GM12872 (cell line): ENCODE measurements around the gene PDGFRB.

ENCODE experiments used
- CTCF ChIP-seq: IDR thresholded peaks from 3 replicates; pipeline ENCODE4 v1.5.1; 2011; ENCODE audit warnings: low read depth, mild to moderate bottlenecking, low read length, moderate library complexity; ENCODE audit not compliant: insufficient read depth

PDGFRB gene

GRCh38 chr5:150142185-150142958 lies 13.3 kb downstream of the PDGFRB start:
- no peak for TF ChIP-seq CTCF

DNA sequence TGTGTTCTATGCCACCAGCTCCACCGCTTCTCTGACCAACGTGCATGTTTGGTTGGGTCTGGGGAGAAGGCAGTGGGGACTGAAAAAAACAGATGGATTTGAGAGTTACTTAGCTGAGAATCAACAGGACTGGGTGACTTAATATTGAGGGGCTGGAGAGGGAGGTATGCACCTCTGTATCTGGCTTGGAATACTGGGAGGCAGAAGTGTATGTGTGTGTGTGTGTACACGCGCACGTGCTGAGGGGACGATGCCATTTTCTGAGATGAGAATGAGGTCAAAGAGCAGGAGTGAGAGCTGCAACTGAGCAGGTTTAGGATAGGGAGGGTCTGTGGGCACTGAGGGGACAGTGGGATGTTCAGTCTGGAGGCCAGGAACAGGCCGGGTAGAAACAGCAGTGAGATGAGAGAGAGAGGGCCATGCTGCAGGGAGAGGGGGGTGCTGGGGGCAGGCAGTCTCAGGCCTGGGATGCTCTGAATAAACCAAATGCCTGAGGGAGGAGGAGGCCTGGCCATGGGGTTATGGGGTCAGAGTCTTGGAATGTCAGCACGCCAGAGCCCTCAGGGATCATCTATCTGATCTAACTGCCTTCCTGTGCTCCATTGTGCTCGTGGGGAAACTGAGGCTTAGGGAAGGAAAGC lies 14.0 kb downstream of the PDGFRB start:
- no peak for TF ChIP-seq CTCF

- no peak for TF ChIP-seq CTCF
These were observed 14.8 kb downstream of the PDGFRB start for GRCh38 chr5:150140830-150141229.

- no peak for TF ChIP-seq CTCF
These were observed 16.3 kb downstream of the PDGFRB start for GRCh38 chr5:150139334-150139733.

DNA sequence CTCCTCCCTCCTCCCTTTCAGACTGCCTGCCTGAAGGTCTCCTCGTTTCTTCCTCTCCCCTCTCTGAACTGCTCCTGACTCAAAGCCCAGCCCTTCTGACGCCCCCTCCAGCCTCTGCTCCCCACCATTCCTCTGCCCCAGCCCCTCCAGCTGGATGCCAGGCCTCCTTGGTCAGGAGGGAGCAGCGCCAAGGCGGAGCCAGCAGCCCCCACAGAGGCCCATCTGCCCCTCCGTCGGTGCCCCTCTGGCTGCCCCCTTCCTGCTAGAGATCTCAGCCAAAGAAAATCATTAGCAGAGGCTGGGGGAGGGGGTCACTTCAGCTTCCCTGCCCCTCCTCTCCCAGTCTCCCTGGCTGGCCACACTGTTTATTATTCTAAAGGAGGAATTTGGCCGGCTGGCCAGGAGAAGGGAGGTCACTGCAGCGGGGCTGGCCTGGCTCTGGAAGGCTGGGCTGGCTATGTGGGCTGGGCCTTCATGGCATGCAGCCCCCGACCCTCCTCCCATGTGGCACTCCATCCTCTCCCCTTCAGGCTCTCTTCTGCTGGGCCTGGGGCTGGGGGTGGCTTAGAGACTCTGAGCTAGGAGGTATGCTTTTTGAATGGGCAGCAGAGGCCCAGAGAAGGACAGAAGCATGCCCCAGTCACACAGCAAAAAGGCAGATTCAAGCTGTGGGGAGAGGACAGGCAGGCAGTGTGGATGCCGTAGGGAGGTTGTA lies 16.9 kb downstream of the PDGFRB start:
- TF ChIP-seq CTCF: no peak

DNA sequence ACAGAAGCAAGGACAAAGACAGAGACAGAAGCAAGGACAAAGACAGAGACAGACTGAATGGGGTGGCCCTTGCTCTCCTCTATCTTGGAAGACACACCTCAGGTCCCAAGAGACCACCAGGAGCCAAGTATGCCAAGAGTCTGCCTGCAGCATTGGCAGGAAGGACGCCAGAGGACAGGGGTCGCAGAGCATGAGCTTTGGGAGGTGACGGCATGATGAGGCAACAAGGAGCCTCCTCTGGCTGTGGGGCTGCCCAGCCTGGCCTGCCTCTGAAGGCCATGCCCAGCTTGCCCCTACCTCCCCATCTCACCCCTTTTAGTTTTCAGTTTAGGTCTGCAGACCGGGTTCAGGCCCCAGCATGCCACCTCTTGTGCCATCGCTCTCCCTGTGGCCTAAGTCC lies 17.6 kb downstream of the PDGFRB start:
- no peak for TF ChIP-seq CTCF

DNA sequence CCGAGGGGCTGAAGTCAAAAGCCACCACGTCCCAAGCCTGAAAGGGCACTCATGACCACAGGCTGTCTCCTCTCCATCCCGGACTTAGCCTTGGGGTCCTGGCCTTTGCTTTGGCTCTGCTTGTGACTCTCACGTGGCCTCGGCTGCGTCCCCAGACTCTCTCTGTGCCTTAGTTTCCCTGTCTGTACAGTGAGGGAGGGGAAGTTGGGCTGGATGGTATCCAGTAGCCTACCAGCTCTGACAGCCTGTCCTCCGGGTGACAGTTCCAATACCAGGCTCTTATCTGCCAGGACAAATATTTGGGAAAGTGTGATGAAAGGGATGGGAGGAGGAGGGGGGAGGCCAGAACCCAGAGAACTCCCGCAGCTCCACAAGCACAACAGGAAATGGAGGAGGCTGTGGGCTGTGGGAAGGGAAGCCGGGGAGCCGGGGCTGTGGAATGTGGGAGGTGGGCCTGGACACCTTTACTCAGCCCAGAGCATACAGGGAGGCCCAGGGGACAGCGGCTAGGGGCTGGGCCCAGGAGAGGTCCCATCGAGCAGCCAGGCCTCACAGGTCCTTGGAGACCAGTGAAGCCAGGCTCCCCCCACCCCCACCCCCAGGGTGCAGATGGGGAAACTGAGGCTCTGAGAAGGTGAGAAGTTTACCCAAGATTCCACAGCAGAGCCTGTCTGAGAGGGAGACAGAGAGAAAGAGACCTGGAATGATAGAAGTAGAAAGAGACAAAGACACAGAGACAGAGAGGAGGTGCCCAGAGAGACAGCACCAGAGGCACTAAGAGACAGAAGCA lies 18.3 kb downstream of the PDGFRB start:
- TF ChIP-seq CTCF: no peak
